ENCODE measurements around the gene PI3.

Gene PI3

GRCh38 chr20:45157962-45158361 lies 16.7 kb upstream of the PI3 start:
- H3K4me1 ChIP-seq (ENCODE audit: control extremely low read depth in 1 of 4, control insufficient read depth in 4 of 4, insufficient read depth in 4 of 4, low read length in 3 of 4) = no peaks in the 10 kb centered on the region
- DNase-seq = no peak
- peaks cover 0 to 27% (median 5%) of the 10 kb centered on the region in 5 experiments for H3K9me3 ChIP-seq (ENCODE audit: control extremely low read depth in 1 of 5, control insufficient read depth in 4 of 5, insufficient read depth in 2 of 5, low read depth in 1 of 5, low read length in 4 of 5)
- POLR2A ChIA-PET = no interaction called here
- H3K4me3 ChIP-seq (ENCODE audit: control insufficient read depth in 1 of 7, extremely low read depth in 1 of 7, insufficient read depth in 4 of 7, low read depth in 2 of 7, low read length in 6 of 7) = no peak overlapping the region
- CTCF ChIA-PET = interaction anchor here (0.6 to 1.1 kb wide), 2 partner anchors 24 to 674 kb away, joined by 3 read pairs; no protein-coding TSS in a partner anchor
- H3K27ac ChIP-seq (ENCODE audit: insufficient read depth in 1 of 2, low read depth in 1 of 2, low read length in 2 of 2, poor library complexity in 1 of 2, severe bottlenecking in 2 of 2) = no peak overlapping the region
- peaks cover 0 to 2% (median 0%) of the 10 kb centered on the region in 5 experiments for H3K27me3 ChIP-seq (replicated peaks in 2 of 5; ENCODE audit: control insufficient read depth in 4 of 5, insufficient read depth in 5 of 5, low read length in 4 of 5)
- H3K36me3 ChIP-seq (ENCODE audit: control insufficient read depth in 4 of 4, insufficient read depth in 4 of 4, low read length in 3 of 4) = no peaks in the 10 kb centered on the region
- 78% methylated on average over 1 of the region's 1 CpG for WGBS (ENCODE audit: insufficient coverage)

- DNase-seq = no peak
- Histone ChIP-seq H3K27me3 (replicated peaks in 2 of 5; ENCODE audit: control insufficient read depth in 4 of 5, insufficient read depth in 5 of 5, low read length in 4 of 5) (peaks cover 0 to 2% (median 0%) of the 10 kb centered on the region in 5 experiments), H3K4me1 (ENCODE audit: control extremely low read depth in 1 of 4, control insufficient read depth in 4 of 4, insufficient read depth in 4 of 4, low read length in 3 of 4) (no peaks in the 10 kb centered on the region), H3K9me3 (ENCODE audit: control extremely low read depth in 1 of 5, control insufficient read depth in 4 of 5, insufficient read depth in 2 of 5, low read depth in 1 of 5, low read length in 4 of 5) (peaks cover 2 to 38% (median 8%) of the 10 kb centered on the region in 5 experiments), H3K4me3 (ENCODE audit: control insufficient read depth in 1 of 7, extremely low read depth in 1 of 7, insufficient read depth in 4 of 7, low read depth in 2 of 7, low read length in 6 of 7) (no peak overlapping the region), H3K27ac (ENCODE audit: insufficient read depth in 1 of 2, low read depth in 1 of 2, low read length in 2 of 2, poor library complexity in 1 of 2, severe bottlenecking in 2 of 2) (no peak overlapping the region), H3K36me3 (ENCODE audit: control insufficient read depth in 4 of 4, insufficient read depth in 4 of 4, low read length in 3 of 4) (no peaks in the 10 kb centered on the region)
- ChIA-PET POLR2A (no interaction called here), CTCF (no interaction called here)
- 50% methylated on average over 1 of the region's 1 CpG for WGBS (ENCODE audit: insufficient coverage)
Observed at GRCh38 chr20:45163083-45163803, 11.5 kb upstream of the PI3 start.

GRCh38 chr20:45164906-45165305 lies 9.8 kb upstream of the PI3 start:
- ChIA-PET POLR2A (no interaction called here), CTCF (no interaction called here)
- no CpG with 5 or more reads among the region's 1 CpG for WGBS (ENCODE audit: insufficient coverage)

GRCh38 chr20:45173522-45173921 lies 1.2 kb upstream of the PI3 start:
- Histone ChIP-seq H3K36me3 (ENCODE audit: control insufficient read depth in 4 of 4, insufficient read depth in 4 of 4, low read length in 3 of 4) (no peaks in the 10 kb centered on the region), H3K4me3 (ENCODE audit: control insufficient read depth in 1 of 7, extremely low read depth in 1 of 7, insufficient read depth in 4 of 7, low read depth in 2 of 7, low read length in 6 of 7) (no peak overlapping the region), H3K4me1 (ENCODE audit: control extremely low read depth in 1 of 4, control insufficient read depth in 4 of 4, insufficient read depth in 4 of 4, low read length in 3 of 4) (no peaks in the 10 kb centered on the region), H3K27me3 (replicated peaks in 2 of 5; ENCODE audit: control insufficient read depth in 4 of 5, insufficient read depth in 5 of 5, low read length in 4 of 5) (peaks cover 0 to 5% (median 3%) of the 10 kb centered on the region in 5 experiments), H3K27ac (ENCODE audit: insufficient read depth in 1 of 2, low read depth in 1 of 2, low read length in 2 of 2, poor library complexity in 1 of 2, severe bottlenecking in 2 of 2) (no peak overlapping the region), H3K9me3 (ENCODE audit: control extremely low read depth in 1 of 5, control insufficient read depth in 4 of 5, insufficient read depth in 2 of 5, low read depth in 1 of 5, low read length in 4 of 5) (no peaks in the 10 kb centered on the region)
- ChIA-PET CTCF (no interaction called here), POLR2A (no interaction called here)
- 58% methylated on average over 1 of the region's 1 CpG for WGBS (ENCODE audit: insufficient coverage)
- DNase-seq = no peak

More at GRCh38 chr20:45164906-45165305, 9.8 kb upstream of the PI3 start:
- Histone ChIP-seq H3K27me3 (replicated peaks in 2 of 5; ENCODE audit: control insufficient read depth in 4 of 5, insufficient read depth in 5 of 5, low read length in 4 of 5) (peaks cover 0 to 2% (median 0%) of the 10 kb centered on the region in 5 experiments), H3K36me3 (ENCODE audit: control insufficient read depth in 4 of 4, insufficient read depth in 4 of 4, low read length in 3 of 4) (no peaks in the 10 kb centered on the region), H3K27ac (ENCODE audit: insufficient read depth in 1 of 2, low read depth in 1 of 2, low read length in 2 of 2, poor library complexity in 1 of 2, severe bottlenecking in 2 of 2) (no peak overlapping the region), H3K4me3 (ENCODE audit: control insufficient read depth in 1 of 7, extremely low read depth in 1 of 7, insufficient read depth in 4 of 7, low read depth in 2 of 7, low read length in 6 of 7) (no peak overlapping the region), H3K9me3 (ENCODE audit: control extremely low read depth in 1 of 5, control insufficient read depth in 4 of 5, insufficient read depth in 2 of 5, low read depth in 1 of 5, low read length in 4 of 5) (peaks cover 2 to 28% (median 6%) of the 10 kb centered on the region in 5 experiments), H3K4me1 (ENCODE audit: control extremely low read depth in 1 of 4, control insufficient read depth in 4 of 4, insufficient read depth in 4 of 4, low read length in 3 of 4) (no peaks in the 10 kb centered on the region)
- DNase-seq = no peak

GRCh38 chr20:45176526-45177267 lies 2.0 kb downstream of the PI3 start:
- H3K9me3 ChIP-seq (ENCODE audit: control extremely low read depth in 1 of 5, control insufficient read depth in 4 of 5, insufficient read depth in 2 of 5, low read depth in 1 of 5, low read length in 4 of 5) = no peaks in the 10 kb centered on the region
- ChIA-PET POLR2A (no interaction called here), CTCF (no interaction called here)
- no peaks in the 10 kb centered on the region for H3K4me1 ChIP-seq (ENCODE audit: control extremely low read depth in 1 of 4, control insufficient read depth in 4 of 4, insufficient read depth in 4 of 4, low read length in 3 of 4)
- no peak overlapping the region for H3K27ac ChIP-seq (ENCODE audit: insufficient read depth in 1 of 2, low read depth in 1 of 2, low read length in 2 of 2, poor library complexity in 1 of 2, severe bottlenecking in 2 of 2)
- H3K27me3 ChIP-seq (replicated peaks in 2 of 5; ENCODE audit: control insufficient read depth in 4 of 5, insufficient read depth in 5 of 5, low read length in 4 of 5) = peaks cover 0 to 5% (median 2%) of the 10 kb centered on the region in 5 experiments
- no peak for DNase-seq
- WGBS (ENCODE audit: insufficient coverage) = 100% methylated on average over 1 of the region's 4 CpGs
- no peak overlapping the region for H3K4me3 ChIP-seq (ENCODE audit: control insufficient read depth in 1 of 7, extremely low read depth in 1 of 7, insufficient read depth in 4 of 7, low read depth in 2 of 7, low read length in 6 of 7)
- H3K36me3 ChIP-seq (ENCODE audit: control insufficient read depth in 4 of 4, insufficient read depth in 4 of 4, low read length in 3 of 4) = no peaks in the 10 kb centered on the region

GRCh38 chr20:45179166-45179565 lies 4.5 kb downstream of the PI3 start:
- H3K27ac ChIP-seq (ENCODE audit: insufficient read depth in 1 of 2, low read depth in 1 of 2, low read length in 2 of 2, poor library complexity in 1 of 2, severe bottlenecking in 2 of 2) = no peak overlapping the region
- ChIA-PET CTCF (no interaction called here), POLR2A (no interaction called here)
- H3K27me3 ChIP-seq (replicated peaks in 2 of 5; ENCODE audit: control insufficient read depth in 4 of 5, insufficient read depth in 5 of 5, low read length in 4 of 5) = peaks cover 0 to 5% (median 2%) of the 10 kb centered on the region in 5 experiments
- no peak for DNase-seq
- H3K9me3 ChIP-seq (ENCODE audit: control extremely low read depth in 1 of 5, control insufficient read depth in 4 of 5, insufficient read depth in 2 of 5, low read depth in 1 of 5, low read length in 4 of 5) = no peaks in the 10 kb centered on the region
- H3K4me1 ChIP-seq (ENCODE audit: control extremely low read depth in 1 of 4, control insufficient read depth in 4 of 4, insufficient read depth in 4 of 4, low read length in 3 of 4) = no peaks in the 10 kb centered on the region
- no peaks in the 10 kb centered on the region for H3K36me3 ChIP-seq (ENCODE audit: control insufficient read depth in 4 of 4, insufficient read depth in 4 of 4, low read length in 3 of 4)
- WGBS (ENCODE audit: insufficient coverage) = 90% methylated on average over 2 of the region's 2 CpGs
- no peak overlapping the region for H3K4me3 ChIP-seq (ENCODE audit: control insufficient read depth in 1 of 7, extremely low read depth in 1 of 7, insufficient read depth in 4 of 7, low read depth in 2 of 7, low read length in 6 of 7)

- no peaks in the 10 kb centered on the region for H3K36me3 ChIP-seq (ENCODE audit: control insufficient read depth in 4 of 4, insufficient read depth in 4 of 4, low read length in 3 of 4)
- no peaks in the 10 kb centered on the region for H3K9me3 ChIP-seq (ENCODE audit: control extremely low read depth in 1 of 5, control insufficient read depth in 4 of 5, insufficient read depth in 2 of 5, low read depth in 1 of 5, low read length in 4 of 5)
- CTCF ChIA-PET = no interaction called here
- no peaks in the 10 kb centered on the region for H3K27me3 ChIP-seq (replicated peaks in 2 of 5; ENCODE audit: control insufficient read depth in 4 of 5, insufficient read depth in 5 of 5, low read length in 4 of 5)
- H3K4me3 ChIP-seq (ENCODE audit: control insufficient read depth in 1 of 7, extremely low read depth in 1 of 7, insufficient read depth in 4 of 7, low read depth in 2 of 7, low read length in 6 of 7) = no peak overlapping the region
- H3K4me1 ChIP-seq (ENCODE audit: control extremely low read depth in 1 of 4, control insufficient read depth in 4 of 4, insufficient read depth in 4 of 4, low read length in 3 of 4) = no peaks in the 10 kb centered on the region
- no peak for DNase-seq
- no peak overlapping the region for H3K27ac ChIP-seq (ENCODE audit: insufficient read depth in 1 of 2, low read depth in 1 of 2, low read length in 2 of 2, poor library complexity in 1 of 2, severe bottlenecking in 2 of 2)
- WGBS (ENCODE audit: insufficient coverage) = 100% methylated on average over 2 of the region's 2 CpGs
- POLR2A ChIA-PET = no interaction called here
Observed at GRCh38 chr20:45181639-45182038, 6.9 kb downstream of the PI3 start.
